ENCODE data around the gene PNKP. TPM values are rescaled to one million over a fixed set of nuclear protein-coding genes. Genes with fewer than 3 reads are reported as not detected.

Gene PNKP
- total RNA-seq, 1 experiment from 2014 or later, result 146 TPM

Small RNA genes lying within 50 kb of the gene (microRNA-seq; reads per million reads assigned to microRNA genes)
- 2.1 reads per million for gene MIR4749 (ENCODE audit: borderline number of aligned reads)
- 2.8 reads per million for gene MIR4750 (ENCODE audit: borderline number of aligned reads)
- not detected for gene MIR6800 (ENCODE audit: borderline number of aligned reads)

Other genes starting within 250 kb of the PNKP start
- 11.4 to 17.9 TPM (median 15.7 TPM) in 3 replicates for gene RRAS, start 227.4 kb downstream of the PNKP start, total RNA-seq (2021)
- gene SCAF1, start 225.4 kb downstream of the PNKP start, total RNA-seq (2021), result 103 to 109 TPM (median 105 TPM) in 3 replicates
- 149 to 165 TPM (median 154 TPM) in 3 replicates for gene IRF3, start 201.7 kb downstream of the PNKP start, total RNA-seq (2021)
- 139 to 146 TPM (median 140 TPM) in 3 replicates for gene BCL2L12, start 201.6 kb downstream of the PNKP start, total RNA-seq (2021)
- gene PRMT1, start 190.3 kb downstream of the PNKP start, total RNA-seq (2021), result 500 to 527 TPM (median 518 TPM) in 3 replicates
- gene ADM5, start 178.0 kb downstream of the PNKP start, total RNA-seq (2021), result 5.9 to 6.7 TPM (median 6.2 TPM) in 3 replicates
- 74.6 to 89.5 TPM (median 85.4 TPM) in 3 replicates for gene CPT1C, start 176.5 kb downstream of the PNKP start, total RNA-seq (2021)
- gene TSKS, start 104.3 kb downstream of the PNKP start, total RNA-seq (2021), result 0.30 to 0.55 TPM (median 0.48 TPM) in 3 replicates
- gene AP2A1, start 100.6 kb downstream of the PNKP start, total RNA-seq (2021), result 119 to 127 TPM (median 120 TPM) in 3 replicates
- 35.1 to 36.3 TPM (median 35.7 TPM) in 3 replicates for gene FUZ, start 54.3 kb downstream of the PNKP start, total RNA-seq (2021)
- gene MED25, start 49.3 kb downstream of the PNKP start, total RNA-seq (2021), result 80.2 to 81.2 TPM (median 81.2 TPM) in 3 replicates
- 296 to 316 TPM (median 306 TPM) in 3 replicates for gene PTOV1, start 16.4 kb downstream of the PNKP start, total RNA-seq (2021)
- gene AKT1S1, start 9.8 kb upstream of the PNKP start, total RNA-seq (2021), result 41.9 to 47.8 TPM (median 46.5 TPM) in 3 replicates
- 44.4 to 52.8 TPM (median 46.7 TPM) in 3 replicates for gene TBC1D17, start 10.1 kb upstream of the PNKP start, total RNA-seq (2021)
- gene IL4I1, start 29.3 kb upstream of the PNKP start, total RNA-seq (2021), result 0.83 to 1.4 TPM (median 0.99 TPM) in 3 replicates
- gene ATF5, start 61.6 kb upstream of the PNKP start, total RNA-seq (2021), result 9.0 to 10.8 TPM (median 10.8 TPM) in 3 replicates
- 87.1 to 91.4 TPM (median 90.3 TPM) in 3 replicates for gene NUP62, start 61.9 kb upstream of the PNKP start, total RNA-seq (2021)
- gene SIGLEC11, start 93.6 kb upstream of the PNKP start, total RNA-seq (2021), result not detected in 3 replicates
- gene VRK3, start 157.8 kb upstream of the PNKP start, total RNA-seq (2021), result 33.4 to 39.2 TPM (median 39.1 TPM) in 3 replicates
- gene ZNF473, start 158.4 kb upstream of the PNKP start, total RNA-seq (2021), result 7.9 to 10.0 TPM (median 8.5 TPM) in 3 replicates